HG02840 (cell line): ENCODE results near the gene VPS13D.

Experiments used
- ATAC-seq: cut with Tn5 transposase; IDR thresholded peaks from one replicate; pipeline ENCODE4 v1.9.1; 2021; ENCODE audit warnings: mild to moderate bottlenecking, moderate library complexity, moderate number of reproducible peaks; ENCODE audit not compliant: unreplicated experiment, low FRiP score

VPS13D gene

DNA sequence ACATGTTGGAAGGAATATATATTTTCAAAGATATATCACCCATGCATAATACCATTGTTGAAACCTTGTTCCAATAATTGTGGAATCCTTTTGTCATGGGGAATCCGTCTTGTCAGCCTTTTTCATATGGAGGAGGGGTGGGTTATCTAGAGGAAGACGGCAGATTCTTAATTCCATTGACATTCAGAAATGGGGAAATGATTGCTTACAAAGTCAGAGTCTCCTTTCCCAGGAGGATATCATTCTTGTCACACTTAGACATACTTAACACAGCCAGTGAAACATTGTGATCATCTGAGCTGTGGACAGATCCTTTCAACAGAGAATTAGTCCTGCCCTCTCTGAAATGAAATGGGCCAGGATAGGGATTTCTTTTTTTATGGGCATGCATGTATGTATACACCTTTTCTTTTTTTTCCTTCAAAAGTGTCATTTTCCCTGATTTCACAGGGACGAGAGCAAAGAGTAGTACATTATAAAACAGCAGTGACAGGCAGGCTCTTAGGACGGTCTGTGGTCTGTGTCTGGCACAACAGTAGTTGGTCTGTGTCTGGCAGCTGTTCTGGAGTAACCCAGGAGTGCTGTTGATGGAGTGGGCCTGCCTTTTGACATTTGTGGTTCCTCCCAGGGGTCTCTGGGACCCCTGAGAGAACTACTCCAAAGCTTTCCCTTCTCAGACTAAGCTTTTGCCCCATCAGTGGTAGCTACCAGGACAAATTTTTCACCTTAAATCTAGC lies 50.1 kb downstream of the VPS13D start:
- ATAC-seq, result no peak

DNA sequence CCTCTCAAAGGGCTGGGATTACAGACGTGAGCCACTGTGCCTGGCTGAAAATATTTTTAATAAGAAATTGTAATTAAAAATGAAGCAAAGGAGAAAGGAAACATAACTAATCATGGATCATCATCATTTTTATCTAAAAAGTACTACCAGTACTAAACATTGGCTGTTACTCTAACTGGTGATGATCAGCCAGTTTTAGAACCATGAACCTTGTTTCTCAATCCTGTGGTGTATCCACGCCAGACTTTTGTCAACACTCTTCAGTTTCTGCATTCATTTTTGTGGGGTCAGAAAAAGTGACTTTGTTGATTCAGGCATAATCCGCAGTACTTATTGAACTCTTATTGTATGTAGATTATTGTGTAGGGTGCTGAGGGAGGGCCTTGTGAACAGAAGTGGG lies 52.3 kb downstream of the VPS13D start:
- no peak for ATAC-seq

- ATAC-seq, result no peak
Measured at GRCh38 chr1:12284486-12284885, 54.7 kb downstream of the VPS13D start.

- no peak for ATAC-seq
Measured at GRCh38 chr1:12285496-12286143, 55.8 kb downstream of the VPS13D start.

DNA sequence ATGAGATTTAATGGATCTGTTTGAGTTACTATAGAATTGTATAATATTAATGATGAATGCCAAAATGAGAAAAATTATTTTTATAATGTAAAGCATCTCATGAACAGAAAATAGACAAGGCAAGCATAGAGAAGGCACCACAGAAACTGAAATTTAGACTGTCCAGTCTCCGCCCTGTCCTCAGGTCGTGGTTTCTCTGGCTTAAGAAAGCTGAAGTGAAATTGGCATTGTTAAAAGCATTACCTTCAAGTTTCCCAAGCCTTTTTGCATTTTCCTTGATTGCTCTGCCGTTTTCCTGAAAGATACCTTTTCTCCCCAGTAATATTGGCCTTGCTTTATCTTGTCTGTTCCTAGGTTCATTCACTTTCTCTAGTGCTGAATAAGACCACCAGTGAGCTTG lies 58.0 kb downstream of the VPS13D start:
- ATAC-seq, result no peak

DNA sequence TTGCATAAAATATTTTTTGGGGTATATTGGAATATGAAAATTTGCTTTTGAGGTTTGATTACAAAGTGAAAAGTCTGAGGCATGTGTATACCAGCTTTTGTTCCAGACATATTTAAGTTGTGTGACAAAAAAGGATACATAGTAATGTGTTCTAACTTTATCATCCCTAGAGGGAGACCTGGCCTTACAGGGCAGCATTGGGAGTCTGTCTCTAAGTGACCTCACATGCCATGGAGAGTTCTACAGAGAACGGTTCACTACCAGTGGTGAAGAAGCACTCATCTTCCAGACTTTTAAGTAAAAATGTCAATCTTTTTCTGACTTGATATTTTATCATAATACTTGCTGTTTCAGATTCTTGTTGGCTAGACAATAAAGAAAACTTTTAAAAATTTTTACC lies 61.0 kb downstream of the VPS13D start:
- no peak for ATAC-seq

DNA sequence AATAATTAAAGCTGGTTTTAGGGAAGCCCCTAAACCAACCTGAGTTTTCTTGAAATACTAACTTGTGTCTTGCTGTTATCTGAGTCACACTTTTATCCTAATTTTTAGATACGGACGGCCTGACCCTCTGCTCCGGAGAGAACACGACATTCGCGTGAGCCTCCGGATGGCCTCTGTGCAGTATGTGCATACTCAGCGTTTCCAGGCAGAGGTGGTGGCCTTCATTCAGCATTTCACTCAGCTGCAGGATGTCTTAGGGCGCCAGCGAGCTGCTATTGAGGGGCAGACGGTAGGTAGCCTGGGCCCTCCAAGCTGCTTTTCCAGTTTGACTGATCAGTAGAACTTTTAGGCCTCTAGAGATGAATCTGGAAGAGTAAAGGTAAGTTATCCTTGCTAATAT lies 63.6 kb downstream of the VPS13D start:
- no peak for ATAC-seq

- no peak for ATAC-seq
Measured at GRCh38 chr1:12294076-12294475, 64.2 kb downstream of the VPS13D start.

DNA sequence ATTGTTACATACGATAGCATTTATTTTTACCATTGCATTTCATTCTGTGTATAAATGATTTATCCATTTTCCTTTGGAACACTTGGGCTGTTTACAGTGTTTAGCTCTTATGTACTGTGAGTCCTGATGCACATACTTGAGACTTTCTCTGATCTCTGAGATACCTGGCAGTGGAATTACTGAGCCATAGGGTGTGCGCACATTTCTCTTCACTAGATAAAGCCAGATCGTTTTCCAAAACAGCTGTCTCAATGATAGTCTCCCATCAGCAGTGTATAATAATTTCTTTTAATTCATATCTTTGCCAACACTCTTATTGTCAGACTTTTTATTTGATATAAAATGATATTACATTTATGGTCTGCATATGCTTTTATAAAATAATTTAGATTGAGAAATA lies 66.2 kb downstream of the VPS13D start:
- no peak for ATAC-seq

- ATAC-seq, result no peak
Measured at GRCh38 chr1:12296623-12297022, 66.8 kb downstream of the VPS13D start.

- ATAC-seq, result no peak
Measured at GRCh38 chr1:12300706-12301105, 70.9 kb downstream of the VPS13D start.

- ATAC-seq, result no peak
Measured at GRCh38 chr1:12301518-12302237, 71.8 kb downstream of the VPS13D start.

GRCh38 chr1:12302798-12303447 lies 73.1 kb downstream of the VPS13D start:
- ATAC-seq, result no peak

DNA sequence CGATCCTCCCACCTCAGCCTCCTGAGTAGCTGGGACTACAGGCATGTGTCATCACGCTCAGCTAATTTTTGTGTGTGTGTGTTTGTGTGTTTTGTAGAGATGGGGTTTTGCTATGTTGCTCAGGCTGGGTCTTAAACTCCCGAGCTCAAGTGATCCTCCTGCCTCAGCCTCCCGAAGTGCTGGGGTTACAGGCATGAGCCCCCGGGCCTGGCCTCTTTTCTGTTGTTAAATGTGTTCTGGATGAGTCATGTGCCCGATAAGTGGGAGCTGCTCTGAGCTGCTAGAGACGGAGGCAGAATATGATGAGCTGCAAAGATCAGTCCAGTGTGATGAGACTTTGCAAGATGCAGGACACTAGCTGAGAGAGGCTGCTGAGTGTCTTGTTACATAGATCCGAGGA lies 75.5 kb downstream of the VPS13D start:
- no peak for ATAC-seq

- ATAC-seq, result no peak
Measured at GRCh38 chr1:12309783-12310742, 80.2 kb downstream of the VPS13D start.

- ATAC-seq, result no peak
Measured at GRCh38 chr1:12314333-12314903, 84.6 kb downstream of the VPS13D start.

DNA sequence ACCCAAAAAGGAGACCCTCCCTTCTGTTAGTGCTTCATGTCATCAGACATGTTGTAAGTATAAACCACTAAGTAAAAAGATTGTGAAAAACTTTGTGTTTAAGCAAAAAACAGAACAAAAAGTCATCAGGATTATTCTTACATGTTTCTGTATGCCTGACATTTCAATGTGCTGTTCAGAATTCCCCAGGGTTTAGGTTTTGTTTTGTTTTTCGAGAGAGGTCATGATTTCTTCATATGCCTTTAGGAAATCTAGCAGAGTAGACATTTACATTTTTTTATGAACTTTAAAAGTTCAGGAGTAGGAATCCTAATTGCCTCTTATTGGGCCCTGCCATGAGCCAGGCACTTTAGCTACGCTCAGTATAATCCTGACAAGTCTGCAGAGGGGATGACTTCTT lies 85.3 kb downstream of the VPS13D start:
- ATAC-seq, result no peak

DNA sequence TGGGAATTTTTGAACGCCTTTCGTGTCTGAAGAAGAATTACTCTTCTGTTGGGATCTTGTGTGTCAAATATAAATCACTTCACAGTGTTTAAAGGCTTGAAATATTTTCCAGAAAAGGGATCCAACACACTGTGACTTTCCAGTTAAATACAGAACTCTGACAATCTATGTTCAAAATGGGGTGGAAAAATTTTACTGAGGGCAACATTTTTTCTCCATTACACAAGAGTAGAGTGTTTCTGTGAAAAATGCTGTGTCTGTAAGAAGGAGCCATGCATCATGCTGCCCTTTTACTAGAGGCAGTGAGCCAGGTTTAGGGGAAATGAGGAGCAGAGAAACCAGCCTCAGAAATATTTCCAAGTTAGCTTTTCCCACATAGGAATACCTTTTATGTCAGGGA lies 86.5 kb downstream of the VPS13D start:
- no peak for ATAC-seq

- no peak for ATAC-seq
Measured at GRCh38 chr1:12320486-12320885, 90.7 kb downstream of the VPS13D start.

DNA sequence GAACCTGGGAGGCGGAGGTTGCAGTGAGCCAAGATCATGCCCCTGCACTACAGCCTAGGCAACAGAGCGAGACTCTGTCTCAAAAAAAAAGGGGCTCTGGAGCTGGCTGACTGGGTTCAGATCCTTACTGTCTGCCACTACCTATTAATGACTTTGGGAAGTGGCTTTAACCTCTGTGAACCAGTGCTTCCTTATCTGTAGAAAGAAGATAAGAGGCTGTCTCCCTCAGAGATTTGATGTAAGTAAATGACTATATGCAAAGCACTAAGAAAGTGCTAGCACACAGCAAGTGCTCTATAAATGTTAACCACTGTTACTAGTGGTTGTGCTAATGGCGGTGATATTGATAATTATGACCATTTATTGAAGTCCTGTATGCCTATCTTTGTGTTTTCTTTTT lies 94.6 kb downstream of the VPS13D start:
- ATAC-seq, result no peak
